ENCODE results near the gene NFIX.

GRCh38 chr19:12975221-12975741 lies 20.0 kb upstream of the NFIX start:
- TF ChIP-seq ZNF12 (CRISPR knock-in tag; IDR thresholded peaks at IDR 0.05) (no peak), POLR2B (IDR thresholded peaks at IDR 0.05; ENCODE audit: low read depth, partially characterized antibody) (no peak), MAFK (IDR thresholded peaks at IDR 0.05; ENCODE audit: low read length) (no peak), NFE2L1 (tag; IDR thresholded peaks at IDR 0.05; ENCODE audit: borderline replicate concordance, low read depth) (no peak), KDM1A (IDR thresholded peaks at IDR 0.05) (no peak), ZBTB12 (CRISPR knock-in tag; IDR thresholded peaks at IDR 0.05) (no peak)
